ENCODE results near the gene NINL. TPM values are rescaled to one million over a fixed set of nuclear protein-coding genes. Genes with fewer than 3 reads are reported as not detected.
A peak's percentile ranks its signal among the peaks of the same experiment; 100 is the strongest.
"Not testable (repeated sequence)": the region's sequence is repeated elsewhere in the genome, so short reads cannot be mapped to it uniquely, and the experiment has no call there.

Gene NINL
- total and polyA plus RNA-seq, 4 experiments from 2014 or later = 0.36 to 4.0 (median 3.4) TPM; not detected in 1

DNA sequence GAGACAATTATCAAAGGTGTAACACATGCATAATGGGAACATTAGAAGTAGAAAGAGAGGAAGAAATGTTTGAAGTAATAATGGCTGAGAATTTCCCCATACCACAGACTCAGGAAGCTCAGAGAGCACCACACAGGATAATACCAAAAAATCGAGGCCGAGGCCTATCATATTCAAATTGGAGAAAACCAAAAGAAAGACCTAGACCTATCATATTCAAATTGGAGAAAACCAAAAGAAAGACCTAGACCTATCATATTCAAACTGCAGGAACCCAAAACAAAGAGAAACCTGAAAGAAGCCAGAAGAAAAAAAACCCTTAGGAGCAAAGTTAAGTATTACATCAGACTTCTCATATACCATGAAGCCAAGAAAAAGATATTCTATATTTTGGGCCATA lies 18.0 kb downstream of the NINL start:
- Mint-ChIP-seq H3K27ac (no peak overlapping the region), H3K9me3 (peaks cover 0 to 2% (median 0%) of the 10 kb centered on the region in 8 donors), H3K4me3 (no peak overlapping the region), H3K36me3 (no peaks in the 10 kb centered on the region), H3K4me1 (peaks cover 0 to 4% (median 1%) of the 10 kb centered on the region in 4 donors), H3K27me3 (no peaks in the 10 kb centered on the region)
- Histone ChIP-seq H3K36me3 (ENCODE audit: insufficient read depth, low read length) (no peaks in the 10 kb centered on the region), H3K27me3 (ENCODE audit: insufficient read depth, low read length) (no peaks in the 10 kb centered on the region), H3K4me1 (ENCODE audit: insufficient read depth, low read length) (no peaks in the 10 kb centered on the region), H3K9me3 (ENCODE audit: control insufficient read depth in 1 of 2, low read length in 2 of 2) (no peaks in the 10 kb centered on the region), H3K4me3 (ENCODE audit: low read length in 2 of 2) (no peak overlapping the region), H3K27ac (ENCODE audit: low read depth, low read length) (no peak overlapping the region)
- DNase-seq = no peak
- ChIA-PET CTCF (ENCODE audit: partially characterized antibody) (no interaction called here), POLR2A (ENCODE audit: partially characterized antibody) (no interaction called here)
- intact Hi-C loops (cut with micrococcal nuclease) = no loop called here

- Mint-ChIP-seq H3K36me3 (no peaks in the 10 kb centered on the region), H3K27ac (no peak overlapping the region), H3K4me3 (no peak overlapping the region), H3K4me1 (peaks cover 0 to 4% (median 1%) of the 10 kb centered on the region in 4 donors), H3K9me3 (peaks cover 0 to 2% (median 0%) of the 10 kb centered on the region in 8 donors), H3K27me3 (no peaks in the 10 kb centered on the region)
- H3K9me3 ChIP-seq (ENCODE audit: control insufficient read depth in 1 of 2, low read length in 2 of 2) = no peaks in the 10 kb centered on the region
- intact Hi-C loops (cut with micrococcal nuclease) = no loop called here
- H3K36me3 ChIP-seq (ENCODE audit: insufficient read depth, low read length) = no peaks in the 10 kb centered on the region
- POLR2A ChIA-PET (ENCODE audit: partially characterized antibody) = no interaction called here
- CTCF ChIA-PET (ENCODE audit: partially characterized antibody) = no interaction called here
- no peak overlapping the region for H3K27ac ChIP-seq (ENCODE audit: low read depth, low read length)
- DNase-seq = no peak
- H3K27me3 ChIP-seq (ENCODE audit: insufficient read depth, low read length) = no peaks in the 10 kb centered on the region
- H3K4me3 ChIP-seq (ENCODE audit: low read length in 2 of 2) = no peak overlapping the region
- H3K4me1 ChIP-seq (ENCODE audit: insufficient read depth, low read length) = no peaks in the 10 kb centered on the region
Measured at GRCh38 chr20:25566821-25567220, 18.5 kb downstream of the NINL start.

DNA sequence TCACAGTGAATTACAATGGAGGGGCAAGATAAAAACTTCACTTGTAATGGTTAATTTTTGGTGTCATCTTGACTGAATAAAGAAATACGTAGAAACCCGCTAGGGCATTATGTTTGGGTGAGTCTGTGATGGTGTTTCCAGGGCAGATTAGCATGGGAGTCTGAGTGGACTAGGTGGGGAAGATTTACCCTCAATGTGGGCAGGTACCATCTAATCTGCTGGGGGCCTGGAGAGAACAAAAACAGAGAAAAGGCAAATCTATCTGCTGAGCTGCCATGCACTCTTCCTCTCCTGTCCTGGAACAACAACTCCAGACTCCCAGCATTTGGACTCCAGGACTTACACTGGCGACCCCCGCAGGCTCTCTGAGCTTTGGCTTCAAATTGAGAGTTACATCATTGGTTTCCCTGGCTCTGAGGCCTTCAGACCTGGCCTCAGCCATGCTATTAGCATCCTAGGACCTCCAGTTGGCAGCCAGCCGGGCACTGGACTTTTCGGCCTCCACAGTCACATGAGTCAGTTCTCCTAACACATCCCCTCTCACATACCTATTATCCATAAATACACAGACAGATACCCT lies 19.7 kb downstream of the NINL start:
- no peak for DNase-seq
- no peaks in the 10 kb centered on the region for H3K9me3 ChIP-seq (ENCODE audit: control insufficient read depth in 1 of 2, low read length in 2 of 2)
- H3K36me3 ChIP-seq (ENCODE audit: insufficient read depth, low read length) = no peaks in the 10 kb centered on the region
- H3K4me1 ChIP-seq (ENCODE audit: insufficient read depth, low read length) = no peaks in the 10 kb centered on the region
- Mint-ChIP-seq H3K36me3 (no peaks in the 10 kb centered on the region), H3K27me3 (no peaks in the 10 kb centered on the region), H3K27ac (no peak overlapping the region), H3K9me3 (peaks cover 0 to 2% (median 0%) of the 10 kb centered on the region in 8 donors), H3K4me3 (no peak overlapping the region), H3K4me1 (peaks cover 0 to 4% (median 1%) of the 10 kb centered on the region in 4 donors)
- ChIA-PET POLR2A (ENCODE audit: partially characterized antibody) (no interaction called here), CTCF (ENCODE audit: partially characterized antibody) (no interaction called here)
- H3K27me3 ChIP-seq (ENCODE audit: insufficient read depth, low read length) = no peaks in the 10 kb centered on the region
- H3K4me3 ChIP-seq (ENCODE audit: low read length in 2 of 2) = no peak overlapping the region
- intact Hi-C loops (cut with micrococcal nuclease) = no loop called here
- no peak overlapping the region for H3K27ac ChIP-seq (ENCODE audit: low read depth, low read length)

DNA sequence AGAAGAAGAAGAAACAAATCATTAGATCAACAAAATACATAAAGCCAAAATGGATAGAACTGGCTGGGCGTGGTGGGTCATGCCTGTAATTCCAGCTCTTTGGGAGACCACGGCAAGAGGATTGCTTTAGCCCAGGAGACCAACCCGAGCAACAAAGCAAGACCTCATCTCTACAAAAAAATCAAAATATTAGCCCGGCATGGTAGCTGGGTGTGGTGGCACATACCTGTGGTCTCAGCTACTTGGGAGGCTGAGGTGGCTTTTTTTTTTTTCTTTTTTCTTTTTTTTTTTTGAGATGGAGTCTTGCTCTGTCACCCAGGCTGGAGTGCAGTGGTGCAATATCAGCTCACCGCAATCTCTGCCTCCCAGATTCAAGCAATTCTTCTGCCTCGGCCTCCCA lies 21.5 kb downstream of the NINL start:
- peak overlapping the region in 1 of 7 donors; percentile 61 for H3K27ac Mint-ChIP-seq
- no peaks in the 10 kb centered on the region for H3K27me3 Mint-ChIP-seq
- peaks cover 0 to 4% (median 1%) of the 10 kb centered on the region in 4 donors for H3K4me1 Mint-ChIP-seq
- ChIA-PET CTCF (ENCODE audit: partially characterized antibody) (no interaction called here), POLR2A (ENCODE audit: partially characterized antibody) (no interaction called here)
- intact Hi-C loops (cut with micrococcal nuclease) = no loop called here
- no peaks in the 10 kb centered on the region for H3K27me3 ChIP-seq (ENCODE audit: insufficient read depth, low read length)
- no peak for DNase-seq
- no peak overlapping the region for H3K4me3 ChIP-seq (ENCODE audit: low read length in 2 of 2)
- no peaks in the 10 kb centered on the region for H3K36me3 Mint-ChIP-seq
- H3K9me3 ChIP-seq (ENCODE audit: control insufficient read depth in 1 of 2, low read length in 2 of 2) = no peaks in the 10 kb centered on the region
- no peaks in the 10 kb centered on the region for H3K4me1 ChIP-seq (ENCODE audit: insufficient read depth, low read length)
- H3K9me3 Mint-ChIP-seq = peaks cover 0 to 2% (median 0%) of the 10 kb centered on the region in 8 donors
- no peak overlapping the region for H3K4me3 Mint-ChIP-seq
- H3K27ac ChIP-seq (ENCODE audit: low read depth, low read length) = no peak overlapping the region
- H3K36me3 ChIP-seq (ENCODE audit: insufficient read depth, low read length) = no peaks in the 10 kb centered on the region

DNA sequence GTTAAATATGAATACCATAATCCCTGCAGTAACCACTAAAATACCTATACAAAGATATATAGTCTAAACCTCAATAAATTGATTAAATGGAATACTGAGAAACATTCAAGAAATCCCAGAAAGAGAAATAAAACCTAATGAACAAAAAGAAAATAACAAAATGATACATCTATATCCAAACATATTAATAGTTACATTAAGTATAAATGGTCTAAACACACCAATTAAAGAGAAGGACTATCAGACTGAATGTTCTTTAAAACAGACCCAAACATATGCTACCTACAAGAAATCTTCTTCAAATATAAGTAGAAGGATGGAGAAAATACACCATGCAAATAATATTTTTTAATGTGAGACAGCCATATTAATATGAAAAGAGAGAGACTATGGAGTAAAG lies 22.0 kb downstream of the NINL start:
- POLR2A ChIA-PET (ENCODE audit: partially characterized antibody) = no interaction called here
- intact Hi-C loops (cut with micrococcal nuclease) = no loop called here
- Mint-ChIP-seq H3K4me3 (no peak overlapping the region), H3K36me3 (no peaks in the 10 kb centered on the region), H3K4me1 (peaks cover 0 to 4% (median 1%) of the 10 kb centered on the region in 4 donors), H3K27me3 (no peaks in the 10 kb centered on the region), H3K9me3 (peaks cover 0 to 2% (median 0%) of the 10 kb centered on the region in 8 donors), H3K27ac (peak overlapping the region in 1 of 7 donors; percentile 61)
- Histone ChIP-seq H3K36me3 (ENCODE audit: insufficient read depth, low read length) (no peaks in the 10 kb centered on the region), H3K27me3 (ENCODE audit: insufficient read depth, low read length) (no peaks in the 10 kb centered on the region), H3K4me3 (ENCODE audit: low read length in 2 of 2) (no peak overlapping the region), H3K27ac (ENCODE audit: low read depth, low read length) (no peak overlapping the region), H3K9me3 (ENCODE audit: control insufficient read depth in 1 of 2, low read length in 2 of 2) (no peaks in the 10 kb centered on the region), H3K4me1 (ENCODE audit: insufficient read depth, low read length) (no peaks in the 10 kb centered on the region)
- CTCF ChIA-PET (ENCODE audit: partially characterized antibody) = no interaction called here
- no peak for DNase-seq

GRCh38 chr20:25561771-25562170 lies 23.6 kb downstream of the NINL start:
- H3K4me1 ChIP-seq (ENCODE audit: insufficient read depth, low read length); CTCF ChIA-PET (ENCODE audit: partially characterized antibody); H3K4me3 ChIP-seq (ENCODE audit: low read length in 2 of 2); POLR2A ChIA-PET (ENCODE audit: partially characterized antibody); H3K27ac Mint-ChIP-seq; H3K4me3 Mint-ChIP-seq; H3K27me3 Mint-ChIP-seq; H3K27ac ChIP-seq (ENCODE audit: low read depth, low read length); H3K36me3 ChIP-seq (ENCODE audit: insufficient read depth, low read length); H3K36me3 Mint-ChIP-seq; H3K9me3 ChIP-seq (ENCODE audit: control insufficient read depth in 1 of 2, low read length in 2 of 2); DNase-seq; intact Hi-C loops (cut with micrococcal nuclease); H3K9me3 Mint-ChIP-seq; H3K4me1 Mint-ChIP-seq; H3K27me3 ChIP-seq (ENCODE audit: insufficient read depth, low read length): not testable (repeated sequence)

GRCh38 chr20:25553819-25554296 lies 31.5 kb downstream of the NINL start:
- H3K9me3 Mint-ChIP-seq = no peaks in the 10 kb centered on the region
- H3K36me3 ChIP-seq (ENCODE audit: insufficient read depth, low read length) = no peaks in the 10 kb centered on the region
- no peak for DNase-seq
- H3K4me1 Mint-ChIP-seq = no peaks in the 10 kb centered on the region
- intact Hi-C loops (cut with micrococcal nuclease) = no loop called here
- ChIA-PET CTCF (ENCODE audit: partially characterized antibody) (no interaction called here), POLR2A (ENCODE audit: partially characterized antibody) (no interaction called here)
- H3K27me3 ChIP-seq (ENCODE audit: insufficient read depth, low read length) = no peaks in the 10 kb centered on the region
- H3K4me3 Mint-ChIP-seq = no peak overlapping the region
- H3K36me3 Mint-ChIP-seq = no peaks in the 10 kb centered on the region
- peak overlapping the region in 1 of 7 donors; percentile 15 for H3K27ac Mint-ChIP-seq
- no peak overlapping the region for H3K4me3 ChIP-seq (ENCODE audit: low read length in 2 of 2)
- no peaks in the 10 kb centered on the region for H3K4me1 ChIP-seq (ENCODE audit: insufficient read depth, low read length)
- no peak overlapping the region for H3K27ac ChIP-seq (ENCODE audit: low read depth, low read length)
- H3K27me3 Mint-ChIP-seq = peaks cover 0 to 2% of the 10 kb centered on the region in 2 donors
- H3K9me3 ChIP-seq (ENCODE audit: control insufficient read depth in 1 of 2, low read length in 2 of 2) = no peaks in the 10 kb centered on the region

- intact Hi-C loops (cut with micrococcal nuclease) = no loop called here
Measured at GRCh38 chr20:25552977-25553376, 32.4 kb downstream of the NINL start.

More at GRCh38 chr20:25552977-25553376, 32.4 kb downstream of the NINL start:
- CTCF ChIA-PET (ENCODE audit: partially characterized antibody) = no interaction called here
- DNase-seq = no peak
- Histone ChIP-seq H3K4me1 (ENCODE audit: insufficient read depth, low read length) (no peaks in the 10 kb centered on the region), H3K36me3 (ENCODE audit: insufficient read depth, low read length) (no peaks in the 10 kb centered on the region), H3K9me3 (ENCODE audit: control insufficient read depth in 1 of 2, low read length in 2 of 2) (no peaks in the 10 kb centered on the region), H3K27me3 (ENCODE audit: insufficient read depth, low read length) (no peaks in the 10 kb centered on the region), H3K4me3 (ENCODE audit: low read length in 2 of 2) (no peak overlapping the region), H3K27ac (ENCODE audit: low read depth, low read length) (no peak overlapping the region)
- Mint-ChIP-seq H3K36me3 (no peaks in the 10 kb centered on the region), H3K9me3 (no peaks in the 10 kb centered on the region), H3K4me1 (no peaks in the 10 kb centered on the region), H3K4me3 (no peak overlapping the region), H3K27me3 (peaks cover 0 to 2% of the 10 kb centered on the region in 2 donors), H3K27ac (no peak overlapping the region)
- POLR2A ChIA-PET (ENCODE audit: partially characterized antibody) = no interaction called here
